Left cardiac atrium (tissue), 4 donors: ENCODE results near the gene ARHGEF10L. TPM values are rescaled to one million over a fixed set of nuclear protein-coding genes. Genes with fewer than 3 reads are reported as not detected.
A peak's percentile ranks its signal among the peaks of the same experiment; 100 is the strongest.

ENCODE experiments used
- ATAC-seq, 2 donors: fragments of 200-7000 bp; cut with Tn5 transposase; one replicate each; pipeline ENCODE4 v1.9.1; 2020; ENCODE audit warnings: mild to moderate bottlenecking in 2 of 2, moderate library complexity in 2 of 2
- DNase-seq: peaks from one replicate; pipeline ENCODE4 v3.0.0-alpha.2; 2020
- intact Hi-C, 2 donors: fragments of 100-400 bp; cut with DNase I; formaldehyde crosslinking; loops; one replicate each; pipeline versions ENCODE4 v1.14.1 to v1.15.1; 2022 to 2023
- total RNA-seq, 2 donors: library from RNA; stranded (reverse); fragmentation: NEBNext Ultra II Directional; extraction: Animal tissue kit (Norgen Biotek cat#: 25700); gene quantifications; one replicate each; pipeline ENCODE4 v1.2.1, GENCODE V29; 2021
- donor health status: DM: no; HTN: yes; CAD: no.
- donor health status: DM: no; HTN: yes; CAD: no; lungs with severe emphysema.
- donor health status: DM: yes; HTN: yes; CAD: no.
- donor health status: Dilated cardiomyopathy.

The ARHGEF10L gene
- total RNA-seq, 2 donors from 2014 or later, result 40.6 to 44.9 TPM

- DNase-seq, result no peak
- no peak for ATAC-seq
- intact Hi-C loops, result no loop called here
These were observed 40.7 kb downstream of the ARHGEF10L start for GRCh38 chr1:17579951-17580939.

GRCh38 chr1:17581389-17582123 is 42.1 kb downstream of the ARHGEF10L start:
- DNase-seq (no peak), ATAC-seq (no peak)
- intact Hi-C loops, result no loop called here

GRCh38 chr1:17582124-17582774 is 42.8 kb downstream of the ARHGEF10L start:
- DNase-seq, result no peak
- intact Hi-C loops, result no loop called here
- no peak for ATAC-seq

- ATAC-seq, result no peak
- intact Hi-C loops, result no loop called here
- no peak for DNase-seq
These were observed 45.0 kb downstream of the ARHGEF10L start for GRCh38 chr1:17584539-17584938.

- DNase-seq (no peak), ATAC-seq (no peak)
- intact Hi-C loops, result no loop called here
These were observed 45.9 kb downstream of the ARHGEF10L start for GRCh38 chr1:17585266-17585987.

- intact Hi-C loops, result no loop called here
- ATAC-seq, result peak in 1 of 2 donors; percentile 63
- DNase-seq, result no peak
These were observed 46.9 kb downstream of the ARHGEF10L start for GRCh38 chr1:17586172-17586964.

- ATAC-seq, result peak; percentile 24 to 29
- intact Hi-C loops, result no loop called here
- no peak for DNase-seq
These were observed 48.2 kb downstream of the ARHGEF10L start for GRCh38 chr1:17587693-17588047.

- peak; percentile 83 to 85 for ATAC-seq
- no peak for DNase-seq
- intact Hi-C loops, result no loop called here
These were observed 48.8 kb downstream of the ARHGEF10L start for GRCh38 chr1:17588048-17588871.

GRCh38 chr1:17591814-17592430 is 52.4 kb downstream of the ARHGEF10L start:
- intact Hi-C loops, result no loop called here
- DNase-seq, result no peak
- ATAC-seq, result no peak

GRCh38 chr1:17594026-17594425 is 54.5 kb downstream of the ARHGEF10L start:
- DNase-seq (no peak), ATAC-seq (peak; percentile 82 to 85)
- intact Hi-C loops, result no loop called here

- intact Hi-C loops, result no loop called here
- ATAC-seq (peak in 1 of 2 donors; percentile 13), DNase-seq (no peak)
These were observed 55.4 kb downstream of the ARHGEF10L start for GRCh38 chr1:17594690-17595601.

- DNase-seq, result no peak
- intact Hi-C loops, result no loop called here
- no peak for ATAC-seq
These were observed 56.1 kb downstream of the ARHGEF10L start for GRCh38 chr1:17595602-17595925.

GRCh38 chr1:17596186-17596585 is 56.7 kb downstream of the ARHGEF10L start:
- intact Hi-C loops, result no loop called here
- DNase-seq (no peak), ATAC-seq (peak in 1 of 2 donors; percentile 8)

GRCh38 chr1:17596651-17597509 is 57.4 kb downstream of the ARHGEF10L start:
- ATAC-seq (no peak), DNase-seq (no peak)
- intact Hi-C loops, result no loop called here

- intact Hi-C loops, result no loop called here
- ATAC-seq, result no peak
- DNase-seq, result no peak
These were observed 58.2 kb downstream of the ARHGEF10L start for GRCh38 chr1:17597651-17598050.
